Endothelial cell of umbilical vein (primary cell): ENCODE data around the gene HACE1. TPM values are rescaled to one million over a fixed set of nuclear protein-coding genes. Genes with fewer than 3 reads are reported as not detected.

Experiments
- BruUV-seq: library from RNA; stranded (reverse); fragments of 400-500 nt; replicated peaks from 2 replicates; lab custom pipeline; 2021; lab: Mats Ljungman, UMichigan
- CTCF ChIA-PET: fragments of 300-600, 350-600 bp; sonication (Branson Sonifier 250); formaldehyde crosslinking; loops from one replicate; lab custom pipeline; 2021; ENCODE audit warnings: antibody characterized with exemption, inconsistent platforms; lab: Charles Lee
- POLR2A ChIA-PET: fragments of 300-600, 350-600 bp; sonication (Branson Sonifier 250); formaldehyde crosslinking; loops from one replicate; lab custom pipeline; 2021; ENCODE audit warnings: antibody characterized with exemption, inconsistent platforms; lab: Charles Lee
- DNase-seq: peaks from one replicate; pipeline ENCODE4 v3.0.0-alpha.2; 2011; ENCODE audit warnings: low read depth, low spot score
- FAIRE-seq: peaks from 2 replicates; lab custom pipeline; 2011; peaks lifted over from hg19 to GRCh38; lab: Jason Lieb, UNC
- H2AFZ ChIP-seq: 2 replicates; pipeline ENCODE4 v1.6.0; 2012; ENCODE audit warnings: low read depth, low read length, control low read depth, inconsistent platforms
- H3K27ac ChIP-seq: 2 replicates; pipeline ENCODE4 v1.5.1; 2011; ENCODE audit warnings: low read depth, mild to moderate bottlenecking, control low read depth, low read length, moderate library complexity; ENCODE audit not compliant: insufficient read depth
- H3K27me3 ChIP-seq, 2 experiments: 2 replicates each; pipeline versions ENCODE4 v1.6.0 to v1.6.1; 2011; ENCODE audit warnings: low read length in 2 of 2, mixed read lengths in 1 of 2; ENCODE audit not compliant: control insufficient read depth in 2 of 2, insufficient read depth in 2 of 2
- H3K36me3 ChIP-seq, 2 experiments: 2 replicates in 1 of 2; 3 replicates in 1 of 2; pipeline ENCODE4 v1.5.1; 2011; ENCODE audit warnings: low read length in 2 of 2, mild to moderate bottlenecking in 1 of 2, moderate library complexity in 1 of 2; ENCODE audit not compliant: control insufficient read depth in 2 of 2, insufficient read depth in 2 of 2; ENCODE audit errors: extremely low read depth in 1 of 2
- H3K4me1 ChIP-seq: 3 replicates; pipeline ENCODE4 v1.5.1; 2011; ENCODE audit warnings: mild to moderate bottlenecking, low read length; ENCODE audit not compliant: control insufficient read depth, insufficient read depth; ENCODE audit errors: extremely low read depth
- H3K4me2 ChIP-seq: 2 replicates; pipeline ENCODE4 v1.6.1; 2011; ENCODE audit warnings: low read length, control low read depth, mixed read lengths; ENCODE audit not compliant: insufficient read depth
- H3K4me3 ChIP-seq, 3 experiments: fragments of 200-600 bp in 1 of 3; sonication (generic), shearing (Covaris generic) in 1 of 3; replicated peaks in 1 of 3; 2 replicates each; pipeline ENCODE4 v1.5.1; 2011 to 2016; ENCODE audit warnings: control low read depth in 3 of 3, low read length in 3 of 3, mild to moderate bottlenecking in 2 of 3, inconsistent platforms in 1 of 3, low read depth in 1 of 3, moderate library complexity in 1 of 3; ENCODE audit not compliant: insufficient read depth in 1 of 3
- H3K79me2 ChIP-seq: 2 replicates; pipeline ENCODE4 v1.6.0; 2012; ENCODE audit warnings: low read length, inconsistent platforms; ENCODE audit not compliant: control insufficient read depth, insufficient read depth
- H3K9ac ChIP-seq: replicated peaks from 2 replicates; pipeline ENCODE3; 2011; ENCODE audit warnings: low read length, control low read depth; ENCODE audit not compliant: insufficient read depth; ENCODE audit errors: extremely low read depth
- H3K9me1 ChIP-seq: replicated peaks from 3 replicates; pipeline ENCODE4 v1.6.0; 2011; ENCODE audit warnings: mild to moderate bottlenecking, low read length; ENCODE audit not compliant: control insufficient read depth, insufficient read depth; ENCODE audit errors: extremely low read depth
- H3K9me3 ChIP-seq: replicated peaks from 2 replicates; pipeline ENCODE4 v1.5.1; 2012; ENCODE audit warnings: low read length, inconsistent platforms; ENCODE audit not compliant: control insufficient read depth, insufficient read depth
- H4K20me1 ChIP-seq: replicated peaks from 2 replicates; pipeline ENCODE3; 2011; ENCODE audit warnings: mild to moderate bottlenecking, low read length; ENCODE audit not compliant: control insufficient read depth, insufficient read depth; ENCODE audit errors: extremely low read depth
- CTCF ChIP-seq, 2 donors: IDR thresholded peaks; 1 replicate in 1 of 2; 2 replicates in 1 of 2; pipeline ENCODE4 v1.5.1; 2011; ENCODE audit warnings: low read length in 2 of 2, mild to moderate bottlenecking in 2 of 2, moderate library complexity in 2 of 2, control low read depth in 1 of 2, inconsistent platforms in 1 of 2, low read depth in 1 of 2; ENCODE audit not compliant: insufficient read depth in 1 of 2; ENCODE audit errors: extremely low read depth in 1 of 2
- EZH2 ChIP-seq: IDR thresholded peaks from 2 replicates; pipeline ENCODE4 v1.6.1; 2012; ENCODE audit warnings: borderline replicate concordance, low read depth, mild to moderate bottlenecking, moderate library complexity, low read length, inconsistent platforms; ENCODE audit not compliant: severe bottlenecking
- FOS ChIP-seq: IDR thresholded peaks from 2 replicates; pipeline ENCODE4 v1.6.1; 2011; ENCODE audit warnings: mild to moderate bottlenecking, low read length, moderate library complexity, borderline replicate concordance; ENCODE audit not compliant: insufficient read depth
- GATA2 ChIP-seq: IDR thresholded peaks from 2 replicates; pipeline ENCODE4 v1.7.0; 2011; ENCODE audit warnings: low read depth, mild to moderate bottlenecking, moderate library complexity, mixed read lengths, low read length; ENCODE audit not compliant: insufficient read length, insufficient read depth
- JUN ChIP-seq: IDR thresholded peaks from 2 replicates; pipeline ENCODE4 v1.6.1; 2011; ENCODE audit warnings: borderline replicate concordance, low read depth; ENCODE audit not compliant: insufficient read length, insufficient read depth
- MYC ChIP-seq: IDR thresholded peaks from one replicate; pipeline ENCODE4 v1.6.1; 2011; ENCODE audit warnings: mild to moderate bottlenecking, low read depth, low read length
- POLR2A ChIP-seq: IDR thresholded peaks from 2 replicates; pipeline ENCODE4 v1.6.1; 2012; ENCODE audit warnings: low read depth, mild to moderate bottlenecking, control low read depth, low read length
- POLR2AphosphoS5 ChIP-seq: IDR thresholded peaks from 2 replicates; pipeline ENCODE4 v1.6.1; 2012; ENCODE audit warnings: low read depth, mild to moderate bottlenecking, control low read depth, low read length, moderate library complexity; ENCODE audit not compliant: insufficient read depth
- dilution Hi-C: fragments of 300-500 bp; cut with MboI; formaldehyde crosslinking; loops from one replicate; pipeline ENCODE4 v1.15.0; 2019; ENCODE audit warnings: low sequenced_read_pairs; ENCODE audit not compliant: extremely low pct_ligation_motif_present
- intact Hi-C: fragments of 100-400 bp; cut with micrococcal nuclease; formaldehyde crosslinking; loops from one replicate; pipeline ENCODE4 v1.10.0; 2022
- polyA plus RNA-seq, 4 experiments: library from polyadenylated mRNA; depleted of rRNA in 3 of 4; stranded (reverse) in 3 of 4; unstranded in 1 of 4; fragments of >200 nt; gene quantifications; 2 replicates each; pipeline versions ENCODE4 v1.2.1 to v1.2.3, GENCODE V29; 2011 to 2012; ENCODE audit warnings: missing spikeins in 1 of 4
- total RNA-seq: library from RNA; stranded (reverse); gene quantifications from 2 replicates; pipeline ENCODE4 v1.2.3, GENCODE V29; 2021
- TF ChIP-seq, protein P1 (sequence below): IDR thresholded peaks from 2 replicates; pipeline ENCODE4 v1.6.1; 2011; ENCODE audit not compliant: insufficient read depth, insufficient read length

HACE1 gene
- total and polyA plus RNA-seq, 2 donors (not counting 3 experiments of a cell fraction or from before 2014, with no cell fraction given) = 4.9 to 14.8 TPM

- BruUV-seq = no TSS peak
- intact Hi-C loops (no loop called here), dilution Hi-C loops (no loop called here)
- H3K9ac ChIP-seq = no peak overlapping the region
- no peak overlapping the region for H2AFZ ChIP-seq
- POLR2A ChIA-PET = no interaction called here
- H3K79me2 ChIP-seq = no peaks in the 10 kb centered on the region
- FAIRE-seq = no peak
- CTCF ChIA-PET = no interaction called here
- no peaks in the 10 kb centered on the region for H4K20me1 ChIP-seq
- H3K9me3 ChIP-seq = no peaks in the 10 kb centered on the region
- H3K9me1 ChIP-seq = no peaks in the 10 kb centered on the region
- no peak overlapping the region for H3K4me3 ChIP-seq
- no peaks in the 10 kb centered on the region for H3K27me3 ChIP-seq
- H3K27ac ChIP-seq = no peak overlapping the region
- H3K4me2 ChIP-seq = no peak overlapping the region
- H3K4me1 ChIP-seq = no peaks in the 10 kb centered on the region
- TF ChIP-seq EZH2 (no peak), POLR2AphosphoS5 (no peak), MYC (no peak), GATA2 (no peak), CTCF (IDR thresholded peaks at IDR 0.05; ENCODE audit: extremely low read depth in 1 of 2, insufficient read depth in 1 of 2, low read depth in 1 of 2, low read length in 2 of 2) (no peak), POLR2A (no peak), JUN (no peak), FOS (no peak)
- TF ChIP-seq, protein P1, sequence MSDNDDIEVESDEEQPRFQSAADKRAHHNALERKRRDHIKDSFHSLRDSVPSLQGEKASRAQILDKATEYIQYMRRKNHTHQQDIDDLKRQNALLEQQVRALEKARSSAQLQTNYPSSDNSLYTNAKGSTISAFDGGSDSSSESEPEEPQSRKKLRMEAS = no peak
- no peak for DNase-seq
- no peaks in the 10 kb centered on the region for H3K36me3 ChIP-seq
Measured at GRCh38 chr6:104814743-104815142, 45.0 kb downstream of the HACE1 start.
